WI38 (cell line): ENCODE measurements around the gene HK2.
A peak's percentile ranks its signal among the peaks of the same experiment; 100 is the strongest.

Experiments
- H3K4me3 ChIP-seq: 2 replicates; pipeline ENCODE4 v1.5.1; 2011; ENCODE audit warnings: low read depth, mild to moderate bottlenecking, control low read depth, low read length
- CTCF ChIP-seq: IDR thresholded peaks from 2 replicates; pipeline ENCODE4 v1.5.1; 2012; ENCODE audit warnings: low read depth, mild to moderate bottlenecking, control low read depth, low read length

HK2 gene

GRCh38 chr2:74908748-74909444 lies 75.0 kb downstream of the HK2 start:
- no peak for TF ChIP-seq CTCF
- H3K4me3 ChIP-seq = no peak overlapping the region

- H3K4me3 ChIP-seq = no peak overlapping the region
- no peak for TF ChIP-seq CTCF
Measured at GRCh38 chr2:74910245-74910644, 76.3 kb downstream of the HK2 start.

GRCh38 chr2:74911061-74911460 lies 77.1 kb downstream of the HK2 start:
- TF ChIP-seq CTCF = no peak
- no peak overlapping the region for H3K4me3 ChIP-seq

GRCh38 chr2:74915743-74916142 lies 81.8 kb downstream of the HK2 start:
- no peak overlapping the region for H3K4me3 ChIP-seq
- no peak for TF ChIP-seq CTCF

- H3K4me3 ChIP-seq = no peak overlapping the region
- no peak for TF ChIP-seq CTCF
Measured at GRCh38 chr2:74916394-74916793, 82.5 kb downstream of the HK2 start.

- no peak for TF ChIP-seq CTCF
- no peak overlapping the region for H3K4me3 ChIP-seq
Measured at GRCh38 chr2:74917702-74918619, 84.0 kb downstream of the HK2 start.

GRCh38 chr2:74919827-74920226 lies 85.9 kb downstream of the HK2 start:
- TF ChIP-seq CTCF = peak; percentile 65
- H3K4me3 ChIP-seq = peak overlapping the region; percentile 53
